HG02840 (cell line): ENCODE results near the gene DLGAP3.
"Not testable (repeated sequence)": the region's sequence is repeated elsewhere in the genome, so short reads cannot be mapped to it uniquely, and the experiment has no call there.

Experiments
- ATAC-seq: cut with Tn5 transposase; IDR thresholded peaks from one replicate; pipeline ENCODE4 v1.9.1; 2021; ENCODE audit warnings: mild to moderate bottlenecking, moderate library complexity, moderate number of reproducible peaks; ENCODE audit not compliant: unreplicated experiment, low FRiP score

The DLGAP3 gene

DNA sequence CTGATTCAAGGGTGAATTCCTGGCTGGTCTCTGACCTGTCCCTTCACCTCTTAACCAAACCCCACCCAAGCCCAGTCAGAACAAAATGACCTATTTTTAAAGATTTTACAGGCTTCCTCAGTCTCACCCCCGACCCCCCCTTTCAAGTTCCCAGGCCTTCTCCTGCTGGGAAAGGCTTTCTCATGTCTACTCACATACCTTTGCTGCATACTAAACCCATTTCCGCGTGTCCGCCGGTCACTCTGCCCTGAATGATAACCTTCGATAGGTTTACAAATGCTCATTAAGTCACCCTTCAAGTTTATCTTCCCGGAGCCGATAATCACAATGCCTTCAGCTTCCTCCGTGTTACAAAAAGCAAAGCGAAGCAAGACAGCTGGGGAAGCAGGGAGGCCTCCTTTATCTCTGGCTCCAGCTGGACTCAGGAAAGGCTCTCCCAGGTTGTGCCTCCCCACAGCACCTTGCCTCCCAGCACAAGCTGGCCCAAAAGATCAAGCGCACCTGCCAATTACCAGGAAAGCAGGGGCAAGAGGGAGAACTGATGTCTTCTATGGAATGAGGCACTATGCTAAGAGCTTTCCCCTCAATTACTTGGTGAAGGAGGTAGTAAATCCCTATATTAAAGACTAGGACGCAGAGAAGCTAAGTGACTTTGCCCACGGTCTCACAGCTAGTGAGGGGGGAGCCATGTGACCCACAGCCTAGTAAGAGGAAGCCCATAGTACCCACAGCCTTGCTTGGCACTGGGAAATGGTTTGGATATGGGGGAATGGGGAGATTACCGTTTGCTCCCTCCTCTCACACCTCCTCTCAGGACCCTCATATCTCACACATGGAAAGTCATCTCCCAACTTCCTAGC, 85.8 kb downstream of the DLGAP3 start:
- no peak for ATAC-seq

DNA sequence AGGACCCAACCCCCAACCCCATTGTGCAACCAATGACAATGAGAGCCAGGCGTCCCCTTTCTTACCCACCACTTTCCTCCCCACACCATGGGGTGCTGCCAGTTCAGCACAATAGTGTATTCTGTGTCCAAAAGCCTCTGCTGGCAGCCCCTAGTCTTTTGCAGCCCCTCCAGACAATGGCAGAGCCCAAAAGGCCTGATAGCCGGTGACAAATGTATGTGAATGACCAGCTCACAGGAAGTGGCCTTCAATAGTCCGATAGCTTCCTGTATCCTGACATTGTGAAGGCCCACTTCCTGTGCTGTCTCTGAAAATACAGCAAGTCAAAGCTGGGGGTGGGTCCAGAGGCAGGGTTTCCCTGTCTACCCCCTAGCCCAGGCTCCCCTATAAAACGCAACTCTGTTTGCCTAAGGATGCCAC, 86.5 kb downstream of the DLGAP3 start:
- no peak for ATAC-seq

- no peak for ATAC-seq
Observed at GRCh38 chr1:34842073-34842472, 87.4 kb downstream of the DLGAP3 start.

DNA sequence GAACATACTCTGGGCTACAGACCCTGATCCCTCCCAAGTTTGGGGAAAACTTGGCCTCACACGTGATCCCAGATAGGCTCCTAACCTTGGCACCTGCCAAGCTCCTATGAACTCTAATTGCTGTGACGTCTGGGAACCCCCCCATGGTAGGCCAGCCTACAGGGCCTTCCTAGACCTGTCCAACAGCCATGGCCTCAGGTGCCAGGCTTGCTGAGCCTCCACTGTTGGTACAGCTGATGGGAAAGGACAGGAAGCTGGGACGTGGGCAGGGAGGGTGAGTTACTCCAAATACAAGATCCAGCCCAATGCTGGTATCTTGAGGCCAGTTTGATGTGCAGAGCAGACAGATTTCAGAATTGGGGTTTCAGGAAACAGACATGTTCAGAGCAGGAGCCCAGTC, 89.0 kb downstream of the DLGAP3 start:
- ATAC-seq, result no peak

- ATAC-seq, result no peak
Observed at GRCh38 chr1:34839526-34840305, 89.7 kb downstream of the DLGAP3 start.

DNA sequence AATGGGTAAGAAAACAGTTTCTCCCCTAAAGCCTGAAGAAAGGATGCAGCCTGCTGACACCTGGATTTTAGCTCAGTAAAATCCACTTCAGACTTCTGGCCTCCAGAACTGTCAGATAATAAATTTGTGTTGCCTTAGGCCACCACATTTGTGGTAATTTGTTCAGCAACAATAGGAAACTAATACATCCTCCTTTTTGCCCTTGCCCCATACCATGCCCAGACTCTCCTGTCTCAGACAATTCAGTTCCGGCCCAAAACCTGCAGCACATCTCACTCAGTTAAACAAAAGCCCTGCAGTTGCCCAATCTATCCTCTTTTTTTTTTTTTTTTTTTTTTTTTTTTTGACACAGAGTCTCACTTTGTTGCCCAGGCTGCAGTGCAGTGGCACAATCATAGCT, 95.7 kb downstream of the DLGAP3 start:
- ATAC-seq, result no peak

GRCh38 chr1:34831721-34832246, 97.7 kb downstream of the DLGAP3 start:
- no peak for ATAC-seq

DNA sequence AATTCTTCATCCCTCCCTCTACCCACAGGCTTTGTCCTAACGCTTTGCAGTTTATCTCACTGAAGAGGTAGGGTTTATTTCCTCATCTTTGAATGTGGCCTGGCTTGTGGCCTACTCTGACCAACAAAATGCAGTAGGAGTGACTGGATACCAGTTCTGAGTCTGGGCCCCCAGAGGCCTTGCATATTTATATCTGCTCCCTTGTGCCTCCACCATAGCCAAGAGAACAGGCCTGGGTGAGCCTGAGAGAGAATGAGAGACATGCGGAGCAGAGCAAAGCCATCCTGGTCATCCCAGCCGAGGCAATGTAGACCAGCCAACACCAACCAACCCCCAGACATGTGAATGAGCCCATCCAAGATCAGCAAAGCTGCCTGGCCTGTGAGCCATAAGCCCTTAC, 100.2 kb downstream of the DLGAP3 start:
- no peak for ATAC-seq

DNA sequence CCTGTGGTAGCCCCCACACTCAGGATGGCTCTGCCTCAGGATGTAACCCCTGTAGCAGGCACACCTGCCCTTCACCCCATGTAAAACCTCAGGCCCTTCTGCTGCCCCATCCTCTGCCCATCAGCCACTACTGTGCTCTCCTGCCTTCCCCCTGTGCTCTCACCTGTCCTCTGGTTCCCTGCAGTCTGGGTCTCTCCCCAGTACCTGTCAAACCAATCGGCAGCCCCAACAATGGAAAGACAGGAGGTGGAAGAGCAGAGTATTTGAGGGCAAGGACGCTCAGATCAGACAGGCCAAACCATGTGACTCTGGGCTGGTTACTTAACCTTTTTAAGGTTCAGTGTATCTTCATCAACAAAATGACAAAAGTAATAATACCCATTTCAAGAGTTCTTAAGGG, 100.8 kb downstream of the DLGAP3 start:
- ATAC-seq, result no peak

DNA sequence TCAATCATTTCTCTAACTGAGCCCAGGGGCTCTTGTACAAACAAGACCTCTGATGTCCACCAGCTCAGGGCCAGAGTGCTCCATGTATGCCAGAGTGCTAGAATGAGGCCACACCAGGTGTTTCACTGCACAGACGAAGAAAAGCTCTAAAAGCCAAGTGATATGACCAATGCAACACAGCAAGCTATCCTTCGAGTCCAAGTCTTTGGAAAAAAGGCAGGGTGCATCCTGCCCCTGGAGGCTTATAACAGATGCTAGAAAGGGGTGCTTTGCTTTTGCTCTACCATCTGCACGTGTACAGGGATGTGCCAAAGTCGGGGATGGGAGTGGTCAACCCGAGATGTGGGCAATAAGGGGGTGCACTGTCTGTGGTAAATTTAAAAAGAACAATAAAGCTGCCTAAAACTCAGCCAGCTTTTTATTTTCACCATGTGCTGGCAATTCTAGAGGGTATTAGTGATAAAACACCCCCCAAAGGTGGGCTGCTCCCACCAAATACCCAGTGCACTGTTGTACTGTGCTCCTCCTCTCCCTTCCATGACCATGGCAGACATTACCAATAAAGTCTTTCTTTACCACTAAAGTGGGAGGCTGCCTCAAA, 102.0 kb downstream of the DLGAP3 start:
- no peak for ATAC-seq

- no peak for ATAC-seq
Observed at GRCh38 chr1:34825455-34826091, 103.9 kb downstream of the DLGAP3 start.

DNA sequence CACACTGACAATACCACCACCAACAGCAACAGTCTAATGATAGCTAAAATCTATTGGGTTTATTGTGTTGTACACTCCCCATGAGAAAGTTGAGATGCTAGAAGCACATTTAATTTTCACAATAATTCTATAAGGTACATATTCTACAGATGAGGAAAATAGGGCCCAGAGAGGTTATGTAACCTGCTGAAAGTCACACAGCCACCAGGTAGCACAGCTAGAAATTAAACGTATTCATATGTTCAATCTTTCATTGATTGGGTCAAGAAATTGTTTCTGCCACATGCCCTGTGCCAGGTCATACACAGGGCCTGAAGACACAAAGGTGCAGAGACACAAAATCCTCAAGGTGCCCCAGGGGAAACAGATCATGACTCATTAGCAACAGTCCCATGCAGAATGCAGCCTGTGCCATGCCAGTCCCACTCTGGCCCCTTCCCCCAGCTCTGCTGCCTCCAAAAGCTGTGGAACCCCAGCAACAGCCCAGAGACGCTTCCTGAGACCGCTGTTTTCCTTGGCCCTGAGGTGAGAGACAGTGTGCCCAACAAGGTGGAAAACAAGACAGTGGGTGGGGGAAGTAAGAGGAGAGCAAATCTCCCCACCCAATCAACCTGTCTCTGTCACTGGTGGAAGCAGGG, 104.5 kb downstream of the DLGAP3 start:
- no peak for ATAC-seq

- no peak for ATAC-seq
Observed at GRCh38 chr1:34822202-34822601, 107.2 kb downstream of the DLGAP3 start.

GRCh38 chr1:34818862-34819261, 110.6 kb downstream of the DLGAP3 start:
- not testable (repeated sequence) for ATAC-seq

DNA sequence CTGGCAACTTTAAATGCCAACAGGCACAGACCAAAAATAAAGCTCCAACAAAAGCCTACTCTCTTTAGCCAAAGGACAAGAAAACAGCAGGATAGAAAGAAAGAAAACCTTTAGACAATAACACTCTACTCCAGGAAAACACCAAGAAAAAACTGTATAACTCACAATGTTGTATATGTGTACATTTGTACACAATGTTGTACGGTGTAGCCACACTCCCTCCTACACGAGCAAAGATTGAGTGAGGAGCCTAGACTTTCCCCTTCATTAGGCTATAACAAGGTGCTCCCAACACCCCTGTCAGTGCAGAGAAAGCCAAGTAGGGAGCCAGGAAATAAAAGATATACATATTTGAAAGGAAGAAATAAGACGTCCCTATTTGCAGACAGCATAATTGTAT, 112.7 kb downstream of the DLGAP3 start:
- ATAC-seq, result no peak

- no peak for ATAC-seq
Observed at GRCh38 chr1:34816332-34816731, 113.1 kb downstream of the DLGAP3 start.
